PC-9 (cell line): ENCODE measurements around the gene SHISAL1.

ENCODE experiments used
- CTCF ChIP-seq: fragments of 200-600 bp; sonication (generic); conservative IDR thresholded peaks from 2 replicates; pipeline ENCODE4 v1.6.1; 2017; ENCODE audit warnings: mixed run types, antibody characterized with exemption, mild to moderate bottlenecking, moderate library complexity
- EZH2 ChIP-seq: fragments of 200-600 bp; sonication (generic); IDR thresholded peaks from 2 replicates; pipeline ENCODE4 v1.8.0; 2017; ENCODE audit warnings: antibody characterized with exemption, low read depth

GRCh38 chr22:44237290-44237689 lies 75.5 kb downstream of the SHISAL1 start:
- TF ChIP-seq CTCF (no peak), EZH2 (no peak)
